Stomach (tissue), 4 donors: Measurements from ENCODE around the gene SUSD4.

Experiments
- CTCF ChIP-seq, 7 experiments: fragments of 450-650 bp in 4 of 7; fragments of 200-600 bp in 3 of 7; sonication (generic) in 3 of 7; IDR thresholded peaks; one replicate each; pipeline ENCODE4 v1.5.1; 2016 to 2019; ENCODE audit warnings: antibody characterized with exemption in 7 of 7, control low read depth in 2 of 7, mild to moderate bottlenecking in 1 of 7
- POLR2A ChIP-seq, 4 donors: fragments of 450-650 bp; IDR thresholded peaks; one replicate each; pipeline ENCODE4 v1.6.1; 2016; ENCODE audit warnings: antibody characterized with exemption in 4 of 4, control low read depth in 2 of 4, mild to moderate bottlenecking in 1 of 4, moderate library complexity in 1 of 4
- POLR2AphosphoS5 ChIP-seq, 3 donors: sonication (generic); formaldehyde crosslinking; IDR thresholded peaks; one replicate each; pipeline ENCODE4 v1.6.1; 2016; ENCODE audit warnings: antibody characterized with exemption in 3 of 3

GRCh38 chr1:223253916-223254315, 110.1 kb downstream of the SUSD4 start:
- TF ChIP-seq POLR2AphosphoS5 (IDR thresholded peaks at IDR 0.05) (no peak), POLR2A (IDR thresholded peaks at IDR 0.05) (no peak), CTCF (IDR thresholded peaks at IDR 0.05) (no peak)
